GM18909 (cell line): ENCODE results near the gene DISP3.

Experiments used
- ATAC-seq: cut with Tn5 transposase; IDR thresholded peaks from one replicate; pipeline ENCODE4 v1.9.1; 2021; ENCODE audit warnings: mild to moderate bottlenecking; ENCODE audit not compliant: unreplicated experiment, poor library complexity

DISP3 gene

GRCh38 chr1:11505591-11506538 is 26.9 kb downstream of the DISP3 start:
- ATAC-seq: no peak

GRCh38 chr1:11507309-11507708 is 28.4 kb downstream of the DISP3 start:
- ATAC-seq: no peak

GRCh38 chr1:11513681-11514080 is 34.7 kb downstream of the DISP3 start:
- ATAC-seq: no peak

DNA sequence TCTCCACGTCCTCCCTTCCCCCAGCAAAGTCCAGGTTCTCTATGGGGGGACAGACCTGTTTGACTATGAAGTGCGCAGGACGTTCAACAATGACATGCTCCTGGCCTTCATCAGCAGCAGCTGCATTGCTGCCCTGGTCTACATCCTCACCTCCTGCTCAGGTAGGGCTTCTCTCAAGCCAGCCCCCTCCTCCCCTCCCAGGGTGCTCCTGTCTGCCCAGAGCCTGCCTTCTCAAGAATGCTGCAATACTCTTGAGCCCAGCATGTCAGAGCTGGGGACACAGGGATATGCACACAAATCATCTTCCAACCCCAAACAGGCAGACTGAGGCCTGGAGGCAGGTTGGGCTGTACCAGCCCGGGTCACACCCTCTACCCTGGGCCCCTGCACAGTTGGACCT is 35.4 kb downstream of the DISP3 start:
- ATAC-seq: no peak

DNA sequence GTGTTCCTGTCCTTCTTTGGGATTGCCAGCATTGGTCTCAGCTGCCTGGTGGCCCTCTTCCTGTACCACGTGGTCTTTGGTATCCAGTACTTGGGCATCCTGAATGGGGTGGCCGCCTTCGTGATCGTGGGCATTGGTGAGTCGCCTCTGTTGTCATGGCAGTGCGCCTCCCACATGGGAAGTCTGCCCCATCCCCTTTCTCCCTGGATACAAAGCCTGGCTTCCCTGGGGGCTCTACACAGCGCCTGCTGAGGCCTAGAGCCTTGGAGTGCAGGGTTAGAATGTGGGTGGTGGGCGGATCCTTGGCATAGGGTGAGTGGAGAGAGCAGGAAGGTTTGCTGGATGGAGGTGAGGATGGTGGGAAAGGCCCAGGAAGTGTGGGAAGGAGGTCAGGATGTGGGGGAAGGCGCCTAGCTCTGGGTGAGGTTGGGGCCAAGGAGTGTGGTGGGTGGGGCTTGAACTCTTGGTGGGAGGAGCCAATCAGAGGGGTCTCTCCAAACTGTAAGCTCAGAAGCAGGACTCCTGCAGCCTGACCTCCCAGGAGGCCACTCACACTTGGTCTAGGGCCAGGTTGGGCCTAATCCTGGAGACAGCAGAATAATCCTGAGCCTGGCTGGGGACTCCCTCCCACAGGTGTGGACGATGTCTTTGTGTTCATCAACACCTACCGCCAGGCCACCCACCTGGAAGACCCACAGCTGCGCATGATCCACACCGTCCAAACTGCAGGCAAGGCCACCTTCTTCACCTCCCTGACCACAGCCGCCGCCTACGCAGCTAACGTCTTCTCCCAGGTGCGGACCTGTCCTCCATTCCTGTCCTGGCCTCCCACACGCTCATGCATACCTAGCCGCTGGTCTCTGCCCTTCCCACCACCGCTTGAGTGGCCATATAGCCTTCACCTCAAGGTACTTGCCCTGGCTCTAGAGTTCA is 36.7 kb downstream of the DISP3 start:
- ATAC-seq: no peak

GRCh38 chr1:11516961-11517635 is 38.1 kb downstream of the DISP3 start:
- no peak for ATAC-seq

GRCh38 chr1:11518016-11518701 is 39.2 kb downstream of the DISP3 start:
- no peak for ATAC-seq

- ATAC-seq: no peak
These were observed 40.1 kb downstream of the DISP3 start for GRCh38 chr1:11518791-11519628.

GRCh38 chr1:11519629-11520031 is 40.7 kb downstream of the DISP3 start:
- no peak for ATAC-seq

DNA sequence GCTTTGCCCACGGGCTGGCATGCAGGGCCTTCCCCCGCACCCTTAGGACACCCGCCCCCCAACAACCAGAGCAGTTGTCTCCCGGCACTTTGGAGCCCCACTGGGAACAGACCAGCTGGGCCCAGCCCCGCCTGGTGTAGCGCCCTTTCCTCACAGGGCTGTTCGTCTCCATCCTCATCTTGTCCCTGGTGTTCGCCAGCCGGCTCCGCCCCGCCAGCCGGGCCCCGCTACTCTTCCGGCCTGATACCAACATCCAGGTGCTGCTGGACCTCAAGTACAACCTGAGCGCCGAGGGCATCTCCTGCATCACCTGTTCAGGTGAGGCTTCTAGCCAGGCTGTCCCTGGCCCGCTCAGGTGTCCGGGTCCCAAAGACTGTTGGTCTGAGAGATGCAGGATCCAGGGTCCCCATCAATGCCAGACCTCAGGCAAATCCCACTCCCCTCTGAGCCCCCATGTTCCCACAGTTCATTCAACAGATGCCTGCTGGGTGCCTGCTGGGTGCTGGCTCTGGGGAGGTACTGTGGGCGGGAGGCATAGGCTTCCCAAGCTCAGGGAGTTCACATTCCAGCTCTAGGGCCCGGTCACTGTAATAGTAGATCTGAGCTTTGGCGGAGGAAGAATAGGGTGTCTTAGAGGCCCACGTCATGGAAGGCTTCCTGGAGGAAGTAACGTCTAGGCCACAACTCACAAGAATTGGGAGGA is 41.7 kb downstream of the DISP3 start:
- no peak for ATAC-seq

- ATAC-seq: no peak
These were observed 42.8 kb downstream of the DISP3 start for GRCh38 chr1:11521582-11522399.

DNA sequence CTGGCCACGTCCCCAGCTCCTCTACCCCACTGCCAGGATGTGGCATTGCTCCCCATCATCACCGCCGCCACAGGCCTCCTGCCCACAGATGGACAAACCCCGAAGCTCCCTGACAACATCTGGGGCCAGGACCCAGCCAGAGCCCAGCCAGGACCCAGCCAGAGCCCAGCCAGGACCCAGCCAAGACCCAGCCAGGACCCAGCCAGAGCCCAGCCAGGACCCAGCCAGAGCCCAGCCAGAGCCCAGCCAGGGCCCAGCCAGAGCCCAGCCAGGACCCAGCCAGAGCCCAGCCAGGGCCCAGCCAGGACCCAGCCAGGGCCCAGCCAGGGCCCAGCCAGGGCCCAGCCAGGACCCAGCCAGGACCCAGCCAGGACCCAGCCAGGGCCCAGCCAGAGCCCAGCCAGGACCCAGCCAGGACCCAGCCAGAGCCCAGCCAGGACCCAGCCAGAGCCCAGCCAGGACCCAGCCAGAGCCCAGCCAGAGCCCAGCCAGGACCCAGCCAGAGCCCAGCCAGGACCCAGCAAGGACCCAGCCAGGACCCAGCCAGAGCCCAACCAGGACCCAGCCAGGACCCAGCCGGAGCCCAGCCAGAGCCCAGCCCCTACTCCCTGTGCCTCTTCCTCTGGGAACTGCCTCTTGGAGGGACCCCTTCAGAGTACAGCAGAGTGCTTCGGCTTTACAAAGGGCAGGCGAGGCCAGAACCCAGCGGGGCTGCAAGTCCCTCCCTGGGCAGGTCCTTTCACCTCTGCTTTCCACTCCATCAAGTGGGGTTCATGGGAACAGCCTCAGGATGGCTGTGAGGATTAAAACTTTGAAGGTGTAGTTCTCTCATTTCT is 43.7 kb downstream of the DISP3 start:
- ATAC-seq: no peak

DNA sequence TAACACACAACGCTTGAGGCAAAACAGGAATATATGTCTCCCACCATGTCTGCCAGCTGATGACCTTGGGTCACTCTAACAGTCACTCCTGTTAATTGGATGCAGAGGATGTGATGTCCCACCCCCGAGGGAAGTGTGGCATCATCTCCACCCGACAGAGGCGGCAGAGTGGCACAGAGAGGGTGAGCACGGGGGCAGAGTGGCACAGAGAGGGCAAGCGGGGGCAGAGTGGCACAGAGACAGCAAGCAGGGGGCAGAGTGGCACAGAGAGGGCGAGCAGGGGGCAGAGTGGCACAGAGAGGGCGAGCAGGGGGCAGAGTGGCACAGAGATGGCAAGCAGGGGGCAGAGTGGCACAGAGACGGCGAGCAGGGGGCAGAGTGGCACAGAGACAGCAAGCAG is 44.3 kb downstream of the DISP3 start:
- no peak for ATAC-seq

GRCh38 chr1:11523746-11524464 is 45.0 kb downstream of the DISP3 start:
- ATAC-seq: no peak

DNA sequence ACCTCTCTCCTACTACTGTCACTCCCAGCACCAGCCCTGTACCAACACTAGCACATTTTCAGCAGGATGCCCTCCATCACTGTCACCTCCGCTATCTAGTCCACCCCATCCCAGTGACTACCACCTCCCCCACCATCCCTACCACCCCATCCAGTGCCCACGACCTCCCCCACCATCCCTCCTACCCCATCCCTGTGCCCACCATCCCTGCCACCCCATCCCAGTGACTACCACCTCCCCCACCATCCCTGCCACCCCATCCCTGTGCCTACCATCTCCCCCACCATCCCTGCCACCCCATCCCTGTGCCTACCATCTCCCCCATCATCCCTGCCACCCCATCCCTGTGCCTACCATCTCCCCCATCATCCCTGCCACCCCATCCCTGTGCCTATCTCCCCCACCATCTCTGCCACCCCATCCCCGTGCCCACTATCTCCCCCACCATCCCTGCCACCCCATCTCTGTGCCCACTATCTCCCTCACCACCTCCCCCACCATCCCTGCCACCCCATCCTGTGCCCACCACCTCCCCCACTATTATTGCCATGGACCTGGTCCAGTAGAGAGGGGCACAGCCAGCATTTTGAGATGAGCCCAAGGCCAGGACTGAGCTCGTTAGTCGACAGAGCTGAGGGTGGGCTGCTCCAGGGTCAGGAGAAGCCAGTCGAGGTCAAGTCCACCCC is 45.7 kb downstream of the DISP3 start:
- no peak for ATAC-seq

DNA sequence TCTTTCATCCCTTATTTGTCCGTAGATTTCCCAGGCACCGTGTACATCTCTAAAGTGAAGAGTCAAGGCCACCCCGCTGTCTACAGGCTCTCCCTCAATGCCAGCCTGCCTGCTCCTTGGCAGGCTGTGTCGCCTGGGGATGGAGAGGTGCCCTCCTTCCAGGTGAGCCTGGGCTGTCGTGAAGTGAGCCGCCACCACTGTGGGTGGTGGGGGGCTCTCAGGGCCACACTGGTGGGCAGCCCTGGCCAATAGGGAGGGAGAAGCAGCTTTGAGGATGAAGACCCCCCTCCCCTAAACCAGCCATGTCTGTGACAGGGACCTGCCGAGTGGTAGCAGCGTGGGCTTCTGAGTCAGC is 46.2 kb downstream of the DISP3 start:
- no peak for ATAC-seq
